GM19238 (cell line): ENCODE results near the gene TRIM3.
A peak's percentile ranks its signal among the peaks of the same experiment; 100 is the strongest.

Experiments used
- DNase-seq: peaks from one replicate; pipeline ENCODE4 v3.0.0; 2011; ENCODE audit warnings: low spot score; ENCODE audit not compliant: insufficient read length

The TRIM3 gene

GRCh38 chr11:6402561-6402981, 71.2 kb downstream of the TRIM3 start:
- peak; percentile 69 for DNase-seq

- DNase-seq, result no peak
Measured at GRCh38 chr11:6402061-6402470, 71.7 kb downstream of the TRIM3 start.

GRCh38 chr11:6401464-6401863, 72.3 kb downstream of the TRIM3 start:
- DNase-seq, result no peak

- DNase-seq, result no peak
Measured at GRCh38 chr11:6400431-6401345, 73.1 kb downstream of the TRIM3 start.
